HUES6 (cell line): ENCODE data around the gene FOXN3.

Experiments used
- H3K27ac ChIP-seq: 2 replicates; pipeline ENCODE4 v1.7.0; 2013; ENCODE audit warnings: low read depth, mild to moderate bottlenecking, low read length, inconsistent platforms
- H3K27me3 ChIP-seq: 2 replicates; pipeline ENCODE4 v1.6.1; 2013; ENCODE audit warnings: low read length; ENCODE audit not compliant: control insufficient read depth, insufficient read depth
- H3K36me3 ChIP-seq: 2 replicates; pipeline ENCODE4 v1.6.1; 2013; ENCODE audit warnings: low read length; ENCODE audit not compliant: control insufficient read depth, insufficient read depth
- H3K4me1 ChIP-seq: 2 replicates; pipeline ENCODE4 v1.6.1; 2013; ENCODE audit warnings: low read length; ENCODE audit not compliant: control insufficient read depth, insufficient read depth
- H3K4me3 ChIP-seq: 2 replicates; pipeline ENCODE4 v1.5.1; 2013; ENCODE audit warnings: low read depth, low read length
- H3K9ac ChIP-seq: one replicate; pipeline ENCODE4 v1.6.1; 2013; ENCODE audit warnings: mild to moderate bottlenecking, low read length
- H3K9me3 ChIP-seq: 2 replicates; pipeline ENCODE4 v1.6.1; 2013; ENCODE audit warnings: low read depth, low read length; ENCODE audit not compliant: control insufficient read depth, insufficient read depth

The FOXN3 gene

GRCh38 chr14:89284333-89285058, 132.5 kb downstream of the FOXN3 start:
- Histone ChIP-seq H3K9me3 (no peaks in the 10 kb centered on the region), H3K4me1 (peaks cover 14% of the 10 kb centered on the region), H3K9ac (no peak overlapping the region), H3K27ac (no peak overlapping the region), H3K36me3 (peaks cover 15% of the 10 kb centered on the region), H3K27me3 (no peaks in the 10 kb centered on the region), H3K4me3 (no peak overlapping the region)

- no peaks in the 10 kb centered on the region for H3K27me3 ChIP-seq
- no peak overlapping the region for H3K9ac ChIP-seq
- H3K36me3 ChIP-seq = peaks cover 15% of the 10 kb centered on the region
- no peak overlapping the region for H3K4me3 ChIP-seq
- peaks cover 14% of the 10 kb centered on the region for H3K4me1 ChIP-seq
- no peaks in the 10 kb centered on the region for H3K9me3 ChIP-seq
- H3K27ac ChIP-seq = no peak overlapping the region
Measured at GRCh38 chr14:89283327-89284060, 133.5 kb downstream of the FOXN3 start.

GRCh38 chr14:89282191-89282590, 134.8 kb downstream of the FOXN3 start:
- Histone ChIP-seq H3K9ac (no peak overlapping the region), H3K4me1 (peaks cover 14% of the 10 kb centered on the region), H3K27me3 (no peaks in the 10 kb centered on the region), H3K9me3 (no peaks in the 10 kb centered on the region), H3K36me3 (peaks cover 21% of the 10 kb centered on the region), H3K4me3 (no peak overlapping the region), H3K27ac (no peak overlapping the region)

- Histone ChIP-seq H3K4me3 (no peak overlapping the region), H3K27me3 (no peaks in the 10 kb centered on the region), H3K36me3 (peaks cover 26% of the 10 kb centered on the region), H3K9me3 (no peaks in the 10 kb centered on the region), H3K9ac (no peak overlapping the region), H3K27ac (no peak overlapping the region), H3K4me1 (peaks cover 7% of the 10 kb centered on the region; the same call in 1 of the 2 replicates)
Measured at GRCh38 chr14:89280600-89280999, 136.4 kb downstream of the FOXN3 start.

DNA sequence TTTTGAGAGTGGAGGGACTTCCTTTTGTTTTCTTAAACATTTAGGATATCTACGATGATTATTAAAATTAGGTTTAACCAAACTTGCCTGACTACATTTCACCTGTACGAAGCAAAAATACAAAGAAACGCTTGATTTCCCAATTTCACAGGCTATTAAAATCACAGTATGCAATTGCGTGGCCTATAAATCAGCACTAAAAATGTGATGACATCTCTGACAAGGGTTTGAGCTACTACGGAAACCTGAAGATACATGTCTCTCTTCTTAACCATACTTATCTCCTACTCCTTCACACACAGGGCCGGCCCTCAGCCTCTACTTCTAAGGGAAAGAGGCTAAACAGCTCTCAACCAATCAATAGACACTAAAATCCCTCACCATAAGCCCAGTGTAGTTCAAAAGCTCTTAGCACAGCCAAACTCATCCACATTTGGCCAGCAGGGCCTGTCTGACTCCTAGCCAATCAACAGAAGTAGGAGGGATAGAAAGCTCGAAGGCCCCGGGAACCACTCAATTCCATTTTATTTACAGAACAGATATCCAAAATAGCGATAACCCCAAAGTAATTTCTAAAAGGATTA, 137.3 kb downstream of the FOXN3 start:
- H3K27me3 ChIP-seq = no peaks in the 10 kb centered on the region
- no peak overlapping the region for H3K9ac ChIP-seq
- peaks cover 28% of the 10 kb centered on the region for H3K36me3 ChIP-seq
- peaks cover 7% of the 10 kb centered on the region; the same call in 1 of the 2 replicates for H3K4me1 ChIP-seq
- no peaks in the 10 kb centered on the region for H3K9me3 ChIP-seq
- no peak overlapping the region for H3K27ac ChIP-seq
- no peak overlapping the region for H3K4me3 ChIP-seq

GRCh38 chr14:89277203-89277602, 139.8 kb downstream of the FOXN3 start:
- H3K9ac ChIP-seq = no peak overlapping the region
- H3K27ac ChIP-seq = no peak overlapping the region
- peaks cover 33% of the 10 kb centered on the region for H3K36me3 ChIP-seq
- H3K27me3 ChIP-seq = no peaks in the 10 kb centered on the region
- no peaks in the 10 kb centered on the region for H3K9me3 ChIP-seq
- peaks cover 7% of the 10 kb centered on the region; the same call in 1 of the 2 replicates for H3K4me1 ChIP-seq
- no peak overlapping the region for H3K4me3 ChIP-seq

DNA sequence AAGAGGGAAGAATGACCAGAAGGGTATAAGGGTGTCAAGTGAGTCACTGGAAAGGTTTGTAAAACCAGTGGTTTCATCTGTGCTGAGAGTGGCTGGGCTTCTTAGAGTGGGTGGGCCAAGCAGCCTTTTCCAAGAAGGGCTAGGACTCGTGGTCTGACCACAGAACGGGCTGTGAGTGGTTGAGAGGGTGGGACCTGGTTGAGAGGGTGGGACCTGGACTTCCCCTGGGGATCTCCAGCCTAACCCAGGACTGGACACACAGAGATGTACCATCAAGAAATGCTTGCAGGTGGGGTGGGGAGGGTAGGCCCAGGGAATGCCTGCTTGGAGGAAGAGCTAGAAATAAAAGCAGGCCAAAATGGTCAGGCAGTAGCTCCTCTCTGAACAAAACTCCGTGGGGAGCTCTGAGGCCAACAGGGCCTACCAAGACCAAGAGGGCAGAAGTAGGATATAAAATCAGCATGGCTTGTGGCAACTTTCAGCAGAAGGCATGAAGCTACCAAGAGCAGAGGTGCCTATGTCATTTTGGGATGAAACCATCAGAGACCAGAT, 140.5 kb downstream of the FOXN3 start:
- no peak overlapping the region for H3K4me3 ChIP-seq
- peaks cover 7% of the 10 kb centered on the region; the same call in 1 of the 2 replicates for H3K4me1 ChIP-seq
- H3K9me3 ChIP-seq = no peaks in the 10 kb centered on the region
- H3K36me3 ChIP-seq = peaks cover 33% of the 10 kb centered on the region
- no peak overlapping the region for H3K9ac ChIP-seq
- no peak overlapping the region for H3K27ac ChIP-seq
- H3K27me3 ChIP-seq = no peaks in the 10 kb centered on the region

DNA sequence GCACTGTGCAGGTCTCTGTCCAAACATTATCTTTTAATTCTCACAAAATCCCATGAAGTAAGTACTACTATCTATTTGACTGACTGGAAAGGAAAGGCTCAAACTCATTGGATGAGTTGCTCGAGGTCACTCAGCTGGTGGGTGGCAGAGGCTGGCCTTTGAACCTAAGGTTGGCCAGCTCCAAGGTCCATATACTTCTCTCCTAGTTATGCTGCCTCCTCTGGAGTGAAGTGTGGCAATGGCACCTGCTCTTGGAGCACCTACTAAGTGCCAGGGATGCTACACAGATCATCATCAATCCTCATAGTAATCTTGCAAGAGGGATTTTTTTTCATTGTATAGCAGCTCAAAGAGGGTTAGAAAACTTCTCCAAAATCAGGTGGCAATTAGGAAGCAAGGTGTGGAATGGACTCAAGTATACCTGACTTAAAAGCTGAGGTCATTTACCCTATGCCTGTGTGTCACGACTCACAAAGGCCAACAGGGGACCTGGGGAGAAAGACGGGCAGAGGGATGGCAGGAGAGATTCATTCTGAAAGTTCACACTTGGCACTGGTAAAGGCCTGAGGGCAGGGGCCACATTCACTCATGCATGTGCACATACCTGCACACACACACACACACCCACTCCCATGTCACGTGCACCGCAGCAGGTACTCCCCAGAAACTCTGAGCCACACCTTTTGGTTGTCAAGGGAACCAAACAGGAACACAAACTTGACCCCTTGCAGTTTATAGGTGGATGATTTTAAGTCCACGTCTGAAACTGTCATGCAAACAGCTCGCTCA, 146.4 kb downstream of the FOXN3 start:
- Histone ChIP-seq H3K9me3 (no peaks in the 10 kb centered on the region), H3K4me1 (peaks cover 42% of the 10 kb centered on the region), H3K9ac (no peak overlapping the region), H3K36me3 (peaks cover 21% of the 10 kb centered on the region), H3K27me3 (no peaks in the 10 kb centered on the region), H3K27ac (no peak overlapping the region), H3K4me3 (no peak overlapping the region)

DNA sequence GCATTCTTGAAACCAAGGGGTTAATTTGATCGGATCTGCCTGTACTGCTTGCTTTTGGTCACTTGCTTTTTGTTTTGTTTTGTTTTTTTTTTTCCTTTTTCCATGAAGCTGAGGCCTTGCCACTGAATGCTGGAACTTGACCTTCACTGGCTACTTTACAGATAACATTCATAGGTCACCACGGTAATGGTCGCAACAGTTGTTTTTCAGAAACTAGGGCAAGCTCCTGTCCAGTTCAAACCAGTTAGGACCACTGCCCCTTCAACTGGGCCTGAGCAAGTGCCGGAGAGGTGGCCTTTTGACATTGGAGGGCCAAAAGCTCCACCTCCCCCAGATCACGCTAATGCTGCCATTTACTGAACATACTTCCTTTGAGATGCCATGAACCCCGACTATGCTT, 147.6 kb downstream of the FOXN3 start:
- Histone ChIP-seq H3K27ac (no peak overlapping the region), H3K27me3 (no peaks in the 10 kb centered on the region), H3K4me1 (peaks cover 47% of the 10 kb centered on the region), H3K9me3 (no peaks in the 10 kb centered on the region), H3K36me3 (peaks cover 20% of the 10 kb centered on the region), H3K4me3 (no peak overlapping the region), H3K9ac (no peak overlapping the region)

DNA sequence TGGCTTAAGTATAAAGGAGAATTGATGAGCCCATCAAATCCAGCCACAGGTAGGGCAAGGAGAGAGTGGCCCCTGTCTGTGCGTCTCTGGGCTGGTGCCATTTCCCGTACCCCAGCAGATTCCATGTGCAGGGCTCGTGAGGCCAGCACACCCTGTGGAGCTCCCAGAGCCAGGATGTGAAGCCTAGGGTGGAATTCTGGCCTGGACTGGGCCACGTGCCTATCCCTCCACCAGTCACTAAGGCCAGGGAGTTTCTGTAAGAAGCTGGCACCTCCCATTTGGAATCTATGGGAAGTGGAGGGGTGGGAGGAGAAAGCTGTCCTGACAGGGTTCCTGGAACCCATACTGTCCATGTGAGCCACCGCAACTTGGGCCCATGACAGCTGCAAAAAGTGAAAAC, 148.5 kb downstream of the FOXN3 start:
- Histone ChIP-seq H3K27ac (no peak overlapping the region), H3K4me1 (peaks cover 47% of the 10 kb centered on the region), H3K9me3 (no peaks in the 10 kb centered on the region), H3K9ac (no peak overlapping the region), H3K36me3 (peaks cover 18% of the 10 kb centered on the region), H3K4me3 (no peak overlapping the region), H3K27me3 (no peaks in the 10 kb centered on the region)
